Spleen (tissue), 11 donors: ENCODE measurements around the gene CCL2. TPM values are rescaled to one million over a fixed set of nuclear protein-coding genes. Genes with fewer than 3 reads are reported as not detected.

Source experiments
- DNase-seq: peaks from one replicate; pipeline ENCODE4 v3.0.0-alpha.2; 2020
- H3K27ac ChIP-seq, 8 donors: fragments of 200-600 bp; sonication (generic) in 7 of 8; 1 replicate in 4 of 8; 2 replicates in 4 of 8; pipeline versions ENCODE4 v1.5.0 to v1.8.0; 2016 to 2021; ENCODE audit warnings: inconsistent platforms in 4 of 8, mild to moderate bottlenecking in 4 of 8, moderate library complexity in 1 of 8
- H3K27me3 ChIP-seq, 7 donors: fragments of 200-600 bp; sonication (generic) in 6 of 7; replicated peaks in 1 of 7; 1 replicate in 4 of 7; 2 replicates in 3 of 7; pipeline versions ENCODE4 v1.5.0 to v1.8.0; 2016 to 2021; ENCODE audit warnings: inconsistent platforms in 3 of 7, mild to moderate bottlenecking in 1 of 7
- H3K36me3 ChIP-seq, 6 donors: fragments of 200-600 bp; sonication (generic) in 5 of 6; 1 replicate in 4 of 6; 2 replicates in 2 of 6; pipeline versions ENCODE4 v1.5.0 to v1.8.0; 2016 to 2021; ENCODE audit warnings: inconsistent platforms in 2 of 6
- H3K4me1 ChIP-seq, 6 donors: fragments of 200-600 bp; sonication (generic) in 5 of 6; 1 replicate in 3 of 6; 2 replicates in 3 of 6; pipeline versions ENCODE4 v1.5.0 to v1.8.0; 2016 to 2021; ENCODE audit warnings: inconsistent platforms in 3 of 6
- H3K4me3 ChIP-seq, 8 donors: fragments of 200-600 bp; sonication (generic) in 7 of 8; 1 replicate in 4 of 8; 2 replicates in 4 of 8; pipeline versions ENCODE4 v1.5.0 to v1.8.0; 2016 to 2021; ENCODE audit warnings: inconsistent platforms in 4 of 8, mild to moderate bottlenecking in 4 of 8, moderate library complexity in 2 of 8
- H3K9me3 ChIP-seq, 8 donors: fragments of 200-600 bp; sonication (generic) in 7 of 8; 1 replicate in 4 of 8; 2 replicates in 4 of 8; pipeline versions ENCODE4 v1.5.0 to v1.8.0; 2016 to 2021; ENCODE audit warnings: inconsistent platforms in 4 of 8
- CTCF ChIP-seq, 11 experiments: fragments of 200-600 bp in 7 of 11; fragments of 450-650 bp in 4 of 11; sonication (generic) in 4 of 11; IDR thresholded peaks in 8 of 11; conservative IDR thresholded peaks in 3 of 11; 1 replicate in 7 of 11; 2 replicates in 4 of 11; pipeline versions ENCODE4 v1.4.0 to v1.8.0; 2016 to 2021; ENCODE audit warnings: antibody characterized with exemption in 11 of 11, inconsistent platforms in 4 of 11, mild to moderate bottlenecking in 1 of 11
- POLR2A ChIP-seq, 3 donors: fragments of 450-650 bp; IDR thresholded peaks; one replicate each; pipeline ENCODE4 v1.5.1; 2017; ENCODE audit warnings: antibody characterized with exemption in 3 of 3, mild to moderate bottlenecking in 1 of 3
- POLR2AphosphoS5 ChIP-seq, 3 donors: sonication (generic); formaldehyde crosslinking; IDR thresholded peaks; one replicate each; pipeline ENCODE4 v1.5.1; 2017; ENCODE audit warnings: antibody characterized with exemption in 3 of 3
- WGBS, 5 donors: extraction: QIAGEN DNeasy Blood & Tissue Kit in 3 of 5; methylation state at CpG; one replicate each; pipeline versions ENCODE4 v1.1.5 to v1.1.7; 2013 to 2018; 5-methylcytosine and 5-hydroxymethylcytosine counted together
- intact Hi-C: fragments of 100-400 bp; cut with DNase I; formaldehyde crosslinking; loops from one replicate; pipeline ENCODE4 v1.15.0; 2023; ENCODE audit warnings: low total_unique reads
- polyA plus RNA-seq, 3 donors: library from polyadenylated mRNA; stranded (reverse); fragments of 200-250 nt; gene quantifications; one replicate each; pipeline ENCODE4 v1.2.1, GENCODE V29; 2013
- total RNA-seq, 7 donors: library from RNA; depleted of rRNA in 3 of 7; stranded (reverse); fragments of >200 nt in 3 of 7; fragmentation: NEBNext Ultra II Directional in 4 of 7; extraction: Animal tissue kit (Norgen Biotek cat#: 25700) in 4 of 7; gene quantifications; one replicate each; pipeline versions ENCODE4 v1.1.0 to v1.2.1, GENCODE V29; 2016 to 2021
- donor health status: healthy with polysubstance abuse.
- donor health status: DM: no; HTN: no; CAD: no; lungs with moderate emphysema.
- donor health status: DM: no; HTN: no; CAD: no.
- donor health status: Bipolar disorder and iron deficiency.
- donor health status: healthy.
- donor health status: DM: no; HTN: no; CAD: no.
- donor health status: DM: yes; HTN: yes; CAD: no.

The CCL2 gene
- total and polyA plus RNA-seq, 10 donors, result 4.6 to 70.7 (median 13.7) TPM

GRCh38 chr17:34252095-34252443, 3.0 kb upstream of the CCL2 start:
- intact Hi-C loops, result no loop called here
- Histone ChIP-seq H3K36me3 (no peaks in the 10 kb centered on the region), H3K27ac (peak overlapping the region in 6 of 8 donors; percentile 36 to 74 (median 62)), H3K4me1 (peaks cover 28 to 85% (median 57%) of the 10 kb centered on the region in 6 donors), H3K27me3 (peaks cover 0 to 53% (median 0%) of the 10 kb centered on the region in 7 donors), H3K9me3 (no peaks in the 10 kb centered on the region), H3K4me3 (no peak overlapping the region)
- TF ChIP-seq POLR2A (IDR thresholded peaks at IDR 0.05) (no peak), POLR2AphosphoS5 (IDR thresholded peaks at IDR 0.05) (no peak), CTCF (IDR thresholded peaks at IDR 0.05 in 8 of 11, conservative IDR thresholded peaks at IDR 0.05 in 3 of 11) (no peak)
- 13 to 23% (median 21%) methylated on average over 5 of the region's 5 CpGs for WGBS, 5 donors
- no peak for DNase-seq

DNA sequence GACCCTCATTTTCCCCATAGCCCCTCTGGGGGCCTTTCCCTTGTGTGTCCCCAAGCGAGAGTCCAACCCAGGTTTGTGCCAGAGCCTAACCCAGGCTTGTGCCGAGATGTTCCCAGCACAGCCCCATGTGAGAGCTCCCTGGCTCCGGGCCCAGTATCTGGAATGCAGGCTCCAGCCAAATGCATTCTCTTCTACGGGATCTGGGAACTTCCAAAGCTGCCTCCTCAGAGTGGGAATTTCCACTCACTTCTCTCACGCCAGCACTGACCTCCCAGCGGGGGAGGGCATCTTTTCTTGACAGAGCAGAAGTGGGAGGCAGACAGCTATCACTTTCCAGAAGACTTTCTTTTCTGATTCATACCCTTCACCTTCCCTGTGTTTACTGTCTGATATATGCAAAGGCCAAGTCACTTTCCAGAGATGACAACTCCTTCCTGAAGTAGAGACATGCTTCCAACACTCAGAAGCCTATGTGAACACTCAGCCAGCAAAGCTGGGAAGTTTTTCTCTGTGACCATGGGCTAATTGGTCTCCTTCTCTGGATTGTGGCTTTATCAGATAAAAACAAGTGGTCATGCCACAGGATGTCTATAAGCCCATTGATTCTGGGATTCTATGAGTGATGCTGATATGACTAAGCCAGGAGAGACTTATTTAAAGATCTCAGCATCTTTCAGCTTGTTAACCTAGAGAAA, 2.5 kb upstream of the CCL2 start:
- DNase-seq, result peak; percentile 82
- 39 to 60% (median 57%) methylated on average over 6 of the region's 6 CpGs for WGBS, 5 donors
- TF ChIP-seq POLR2AphosphoS5 (IDR thresholded peaks at IDR 0.05), result peak in 2 of 3 donors; percentile 72 to 75
- no peak for TF ChIP-seq CTCF (IDR thresholded peaks at IDR 0.05 in 8 of 11, conservative IDR thresholded peaks at IDR 0.05 in 3 of 11)
- peaks cover 0 to 56% (median 0%) of the 10 kb centered on the region in 7 donors for H3K27me3 ChIP-seq
- peaks cover 28 to 80% (median 54%) of the 10 kb centered on the region in 6 donors for H3K4me1 ChIP-seq
- H3K9me3 ChIP-seq, result no peaks in the 10 kb centered on the region
- H3K4me3 ChIP-seq, result no peak overlapping the region
- intact Hi-C loops, result no loop called here
- peak overlapping the region in 7 of 8 donors; percentile 36 to 74 (median 58) for H3K27ac ChIP-seq
- H3K36me3 ChIP-seq, result no peaks in the 10 kb centered on the region

GRCh38 chr17:34253139-34253525, 2.0 kb upstream of the CCL2 start:
- WGBS, 5 donors, result 52 to 81% (median 69%) methylated on average over 3 of the region's 3 CpGs
- Histone ChIP-seq H3K36me3 (no peaks in the 10 kb centered on the region), H3K9me3 (no peaks in the 10 kb centered on the region), H3K27ac (peak overlapping the region in 7 of 8 donors; percentile 36 to 74 (median 58)), H3K4me3 (no peak overlapping the region), H3K4me1 (peaks cover 28 to 75% (median 52%) of the 10 kb centered on the region in 6 donors), H3K27me3 (peaks cover 0 to 56% (median 0%) of the 10 kb centered on the region in 7 donors)
- intact Hi-C loops, result no loop called here
- DNase-seq, result no peak
- TF ChIP-seq POLR2A (IDR thresholded peaks at IDR 0.05) (no peak), POLR2AphosphoS5 (IDR thresholded peaks at IDR 0.05) (no peak), CTCF (IDR thresholded peaks at IDR 0.05 in 8 of 11, conservative IDR thresholded peaks at IDR 0.05 in 3 of 11) (no peak)

DNA sequence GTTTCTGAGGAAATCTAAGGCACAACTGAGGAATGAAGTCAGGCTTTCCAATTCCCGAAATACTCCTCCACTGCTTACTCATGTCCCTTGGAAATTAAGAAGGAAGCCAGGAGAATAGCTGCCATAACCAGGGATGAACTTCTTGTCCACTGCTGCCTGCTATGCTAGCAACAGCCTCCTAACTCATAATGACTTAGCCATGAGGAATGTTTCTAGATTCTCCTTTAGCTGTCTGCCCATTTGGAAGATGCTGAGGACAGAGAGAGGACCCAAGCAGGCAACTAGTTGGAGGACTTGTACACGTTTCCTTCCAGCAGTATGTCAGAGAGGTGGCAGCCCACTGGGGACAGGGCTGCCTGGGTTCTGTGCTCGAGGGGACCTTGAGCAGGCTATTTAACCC, 939 bp upstream of the CCL2 start:
- intact Hi-C loops, result no loop called here
- Histone ChIP-seq H3K4me3 (no peak overlapping the region), H3K4me1 (peaks cover 23 to 71% (median 47%) of the 10 kb centered on the region in 6 donors), H3K27me3 (peaks cover 0 to 56% (median 0%) of the 10 kb centered on the region in 7 donors), H3K27ac (peak overlapping the region in 7 of 8 donors; percentile 17 to 74 (median 58)), H3K9me3 (no peaks in the 10 kb centered on the region), H3K36me3 (no peaks in the 10 kb centered on the region)
- DNase-seq, result no peak
- TF ChIP-seq POLR2A (IDR thresholded peaks at IDR 0.05) (no peak), POLR2AphosphoS5 (IDR thresholded peaks at IDR 0.05) (peak in 1 of 3 donors; percentile 26)
- 51 to 66% (median 60%) methylated on average over 3 of the region's 3 CpGs for WGBS, 5 donors
